ENCODE measurements around the gene PCDHGB3. TPM values are rescaled to one million over a fixed set of nuclear protein-coding genes. Genes with fewer than 3 reads are reported as not detected.

Gene PCDHGB3
- total RNA-seq, 1 experiment from 2014 or later, result 4.2 TPM

DNA sequence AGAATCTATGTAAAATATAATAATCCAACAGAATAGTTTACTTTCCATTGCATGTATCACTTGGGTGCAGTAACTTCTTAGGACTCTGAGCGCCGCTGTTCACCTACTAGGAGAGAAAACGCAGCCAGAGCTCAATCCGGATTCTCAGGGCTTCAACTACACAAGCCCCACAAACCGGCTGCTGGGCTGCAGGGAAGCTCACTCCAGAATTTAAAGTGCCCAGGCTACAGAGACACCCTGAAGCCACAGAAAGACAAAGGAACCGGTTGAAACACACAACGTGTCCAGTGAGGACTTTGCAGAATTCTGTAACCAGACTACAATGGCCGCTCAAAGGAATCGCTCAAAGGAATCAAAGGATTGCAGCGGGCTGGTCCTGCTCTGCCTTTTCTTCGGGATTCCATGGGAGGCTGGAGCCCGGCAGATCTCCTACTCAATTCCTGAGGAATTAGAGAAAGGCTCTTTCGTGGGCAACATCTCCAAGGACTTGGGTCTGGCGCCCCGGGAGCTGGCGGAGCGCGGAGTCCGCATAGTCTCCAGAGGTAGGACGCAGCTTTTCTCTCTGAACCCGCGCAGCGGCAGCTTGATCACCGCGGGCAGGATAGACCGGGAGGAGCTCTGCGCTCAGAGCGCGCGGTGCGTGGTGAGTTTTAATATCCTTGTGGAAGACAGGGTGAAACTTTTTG, 43.0 kb downstream of the PCDHGB3 start, which contains the start of gene PCDHGA10:
PCDHGA10 (plus strand) TSS at position 134 of the 686 bp plus-strand sequence; CDS start at position 323, 189 bp downstream.
- CTCF ChIA-PET, result interaction anchor here (0.6 to 4.3 kb wide), 76 partner anchors 8 to 557 kb away, joined by 3 to 87 read pairs (median 7); partner anchors contain the start of genes DELE1, DIAPH1, HDAC3 and PCDHA10
- H3K4me3 Mint-ChIP-seq, result peak within 1 kb of the TSS; percentile 94
- DNase-seq (ENCODE audit: low spot score), result peak; percentile 78
- H3K27ac Mint-ChIP-seq, result peak within 1 kb of the TSS; percentile 51
- peaks cover 26% of the 10 kb centered on the region for H3K36me3 Mint-ChIP-seq
- ATAC-seq, result peak; percentile 43
- POLR2A ChIA-PET, result interaction anchor here (1.0 to 2.0 kb wide), 7 partner anchors 72 to 189 kb away, joined by 3 to 11 read pairs (median 4); partner anchors contain the start of genes PCDHB14 and PCDHGC4
- TF ChIP-seq ETV6 (CRISPR knock-in tag; IDR thresholded peaks at IDR 0.05) (no peak), ZNF232 (CRISPR knock-in tag; IDR thresholded peaks at IDR 0.05) (no peak), RORB (CRISPR knock-in tag; IDR thresholded peaks at IDR 0.05) (no peak), ZNF121 (CRISPR knock-in tag; IDR thresholded peaks at IDR 0.05) (no peak), ZNF317 (CRISPR knock-in tag; IDR thresholded peaks at IDR 0.05; ENCODE audit: borderline replicate concordance, low read depth) (no peak), ZNF396 (CRISPR knock-in tag; IDR thresholded peaks at IDR 0.05; ENCODE audit: borderline replicate concordance) (no peak), RELA (CRISPR knock-in tag; IDR thresholded peaks at IDR 0.05; ENCODE audit: borderline replicate concordance) (no peak), SOX15 (CRISPR knock-in tag; IDR thresholded peaks at IDR 0.05) (no peak), CREM (CRISPR knock-in tag; IDR thresholded peaks at IDR 0.05) (0 out of 2 replicates have a peak, but pooled peaks have one; percentile 12), FOXP1 (CRISPR knock-in tag; IDR thresholded peaks at IDR 0.05; ENCODE audit: borderline replicate concordance) (no peak), SMAD3 (CRISPR knock-in tag; IDR thresholded peaks at IDR 0.05; ENCODE audit: borderline replicate concordance) (no peak), TP53 (CRISPR knock-in tag; IDR thresholded peaks at IDR 0.05) (no peak)
- TF ChIP-seq, protein P1, sequence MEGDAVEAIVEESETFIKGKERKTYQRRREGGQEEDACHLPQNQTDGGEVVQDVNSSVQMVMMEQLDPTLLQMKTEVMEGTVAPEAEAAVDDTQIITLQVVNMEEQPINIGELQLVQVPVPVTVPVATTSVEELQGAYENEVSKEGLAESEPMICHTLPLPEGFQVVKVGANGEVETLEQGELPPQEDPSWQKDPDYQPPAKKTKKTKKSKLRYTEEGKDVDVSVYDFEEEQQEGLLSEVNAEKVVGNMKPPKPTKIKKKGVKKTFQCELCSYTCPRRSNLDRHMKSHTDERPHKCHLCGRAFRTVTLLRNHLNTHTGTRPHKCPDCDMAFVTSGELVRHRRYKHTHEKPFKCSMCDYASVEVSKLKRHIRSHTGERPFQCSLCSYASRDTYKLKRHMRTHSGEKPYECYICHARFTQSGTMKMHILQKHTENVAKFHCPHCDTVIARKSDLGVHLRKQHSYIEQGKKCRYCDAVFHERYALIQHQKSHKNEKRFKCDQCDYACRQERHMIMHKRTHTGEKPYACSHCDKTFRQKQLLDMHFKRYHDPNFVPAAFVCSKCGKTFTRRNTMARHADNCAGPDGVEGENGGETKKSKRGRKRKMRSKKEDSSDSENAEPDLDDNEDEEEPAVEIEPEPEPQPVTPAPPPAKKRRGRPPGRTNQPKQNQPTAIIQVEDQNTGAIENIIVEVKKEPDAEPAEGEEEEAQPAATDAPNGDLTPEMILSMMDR (IDR thresholded peaks at IDR 0.05), result peak; percentile 71
- TF ChIP-seq, protein P2, sequence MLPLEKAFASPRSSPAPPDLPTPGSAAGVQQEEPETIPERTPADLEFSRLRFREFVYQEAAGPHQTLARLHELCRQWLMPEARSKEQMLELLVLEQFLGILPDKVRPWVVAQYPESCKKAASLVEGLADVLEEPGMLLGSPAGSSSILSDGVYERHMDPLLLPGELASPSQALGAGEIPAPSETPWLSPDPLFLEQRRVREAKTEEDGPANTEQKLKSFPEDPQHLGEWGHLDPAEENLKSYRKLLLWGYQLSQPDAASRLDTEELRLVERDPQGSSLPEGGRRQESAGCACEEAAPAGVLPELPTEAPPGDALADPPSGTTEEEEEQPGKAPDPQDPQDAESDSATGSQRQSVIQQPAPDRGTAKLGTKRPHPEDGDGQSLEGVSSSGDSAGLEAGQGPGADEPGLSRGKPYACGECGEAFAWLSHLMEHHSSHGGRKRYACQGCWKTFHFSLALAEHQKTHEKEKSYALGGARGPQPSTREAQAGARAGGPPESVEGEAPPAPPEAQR (CRISPR knock-in tag; IDR thresholded peaks at IDR 0.05), result no peak
- TF ChIP-seq, protein P3, sequence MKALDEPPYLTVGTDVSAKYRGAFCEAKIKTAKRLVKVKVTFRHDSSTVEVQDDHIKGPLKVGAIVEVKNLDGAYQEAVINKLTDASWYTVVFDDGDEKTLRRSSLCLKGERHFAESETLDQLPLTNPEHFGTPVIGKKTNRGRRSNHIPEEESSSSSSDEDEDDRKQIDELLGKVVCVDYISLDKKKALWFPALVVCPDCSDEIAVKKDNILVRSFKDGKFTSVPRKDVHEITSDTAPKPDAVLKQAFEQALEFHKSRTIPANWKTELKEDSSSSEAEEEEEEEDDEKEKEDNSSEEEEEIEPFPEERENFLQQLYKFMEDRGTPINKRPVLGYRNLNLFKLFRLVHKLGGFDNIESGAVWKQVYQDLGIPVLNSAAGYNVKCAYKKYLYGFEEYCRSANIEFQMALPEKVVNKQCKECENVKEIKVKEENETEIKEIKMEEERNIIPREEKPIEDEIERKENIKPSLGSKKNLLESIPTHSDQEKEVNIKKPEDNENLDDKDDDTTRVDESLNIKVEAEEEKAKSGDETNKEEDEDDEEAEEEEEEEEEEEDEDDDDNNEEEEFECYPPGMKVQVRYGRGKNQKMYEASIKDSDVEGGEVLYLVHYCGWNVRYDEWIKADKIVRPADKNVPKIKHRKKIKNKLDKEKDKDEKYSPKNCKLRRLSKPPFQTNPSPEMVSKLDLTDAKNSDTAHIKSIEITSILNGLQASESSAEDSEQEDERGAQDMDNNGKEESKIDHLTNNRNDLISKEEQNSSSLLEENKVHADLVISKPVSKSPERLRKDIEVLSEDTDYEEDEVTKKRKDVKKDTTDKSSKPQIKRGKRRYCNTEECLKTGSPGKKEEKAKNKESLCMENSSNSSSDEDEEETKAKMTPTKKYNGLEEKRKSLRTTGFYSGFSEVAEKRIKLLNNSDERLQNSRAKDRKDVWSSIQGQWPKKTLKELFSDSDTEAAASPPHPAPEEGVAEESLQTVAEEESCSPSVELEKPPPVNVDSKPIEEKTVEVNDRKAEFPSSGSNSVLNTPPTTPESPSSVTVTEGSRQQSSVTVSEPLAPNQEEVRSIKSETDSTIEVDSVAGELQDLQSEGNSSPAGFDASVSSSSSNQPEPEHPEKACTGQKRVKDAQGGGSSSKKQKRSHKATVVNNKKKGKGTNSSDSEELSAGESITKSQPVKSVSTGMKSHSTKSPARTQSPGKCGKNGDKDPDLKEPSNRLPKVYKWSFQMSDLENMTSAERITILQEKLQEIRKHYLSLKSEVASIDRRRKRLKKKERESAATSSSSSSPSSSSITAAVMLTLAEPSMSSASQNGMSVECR (CRISPR knock-in tag; IDR thresholded peaks at IDR 0.05; ENCODE audit: borderline replicate concordance), result no peak
- TF ChIP-seq, protein P4, sequence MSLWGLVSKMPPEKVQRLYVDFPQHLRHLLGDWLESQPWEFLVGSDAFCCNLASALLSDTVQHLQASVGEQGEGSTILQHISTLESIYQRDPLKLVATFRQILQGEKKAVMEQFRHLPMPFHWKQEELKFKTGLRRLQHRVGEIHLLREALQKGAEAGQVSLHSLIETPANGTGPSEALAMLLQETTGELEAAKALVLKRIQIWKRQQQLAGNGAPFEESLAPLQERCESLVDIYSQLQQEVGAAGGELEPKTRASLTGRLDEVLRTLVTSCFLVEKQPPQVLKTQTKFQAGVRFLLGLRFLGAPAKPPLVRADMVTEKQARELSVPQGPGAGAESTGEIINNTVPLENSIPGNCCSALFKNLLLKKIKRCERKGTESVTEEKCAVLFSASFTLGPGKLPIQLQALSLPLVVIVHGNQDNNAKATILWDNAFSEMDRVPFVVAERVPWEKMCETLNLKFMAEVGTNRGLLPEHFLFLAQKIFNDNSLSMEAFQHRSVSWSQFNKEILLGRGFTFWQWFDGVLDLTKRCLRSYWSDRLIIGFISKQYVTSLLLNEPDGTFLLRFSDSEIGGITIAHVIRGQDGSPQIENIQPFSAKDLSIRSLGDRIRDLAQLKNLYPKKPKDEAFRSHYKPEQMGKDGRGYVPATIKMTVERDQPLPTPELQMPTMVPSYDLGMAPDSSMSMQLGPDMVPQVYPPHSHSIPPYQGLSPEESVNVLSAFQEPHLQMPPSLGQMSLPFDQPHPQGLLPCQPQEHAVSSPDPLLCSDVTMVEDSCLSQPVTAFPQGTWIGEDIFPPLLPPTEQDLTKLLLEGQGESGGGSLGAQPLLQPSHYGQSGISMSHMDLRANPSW (CRISPR knock-in tag; conservative IDR thresholded peaks at IDR 0.05; ENCODE audit: low read depth), result no peak
- TF ChIP-seq, protein P5, sequence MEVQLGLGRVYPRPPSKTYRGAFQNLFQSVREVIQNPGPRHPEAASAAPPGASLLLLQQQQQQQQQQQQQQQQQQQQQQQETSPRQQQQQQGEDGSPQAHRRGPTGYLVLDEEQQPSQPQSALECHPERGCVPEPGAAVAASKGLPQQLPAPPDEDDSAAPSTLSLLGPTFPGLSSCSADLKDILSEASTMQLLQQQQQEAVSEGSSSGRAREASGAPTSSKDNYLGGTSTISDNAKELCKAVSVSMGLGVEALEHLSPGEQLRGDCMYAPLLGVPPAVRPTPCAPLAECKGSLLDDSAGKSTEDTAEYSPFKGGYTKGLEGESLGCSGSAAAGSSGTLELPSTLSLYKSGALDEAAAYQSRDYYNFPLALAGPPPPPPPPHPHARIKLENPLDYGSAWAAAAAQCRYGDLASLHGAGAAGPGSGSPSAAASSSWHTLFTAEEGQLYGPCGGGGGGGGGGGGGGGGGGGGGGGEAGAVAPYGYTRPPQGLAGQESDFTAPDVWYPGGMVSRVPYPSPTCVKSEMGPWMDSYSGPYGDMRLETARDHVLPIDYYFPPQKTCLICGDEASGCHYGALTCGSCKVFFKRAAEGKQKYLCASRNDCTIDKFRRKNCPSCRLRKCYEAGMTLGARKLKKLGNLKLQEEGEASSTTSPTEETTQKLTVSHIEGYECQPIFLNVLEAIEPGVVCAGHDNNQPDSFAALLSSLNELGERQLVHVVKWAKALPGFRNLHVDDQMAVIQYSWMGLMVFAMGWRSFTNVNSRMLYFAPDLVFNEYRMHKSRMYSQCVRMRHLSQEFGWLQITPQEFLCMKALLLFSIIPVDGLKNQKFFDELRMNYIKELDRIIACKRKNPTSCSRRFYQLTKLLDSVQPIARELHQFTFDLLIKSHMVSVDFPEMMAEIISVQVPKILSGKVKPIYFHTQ (CRISPR knock-in tag; IDR thresholded peaks at IDR 0.05), result no peak
- TF ChIP-seq, protein P6, sequence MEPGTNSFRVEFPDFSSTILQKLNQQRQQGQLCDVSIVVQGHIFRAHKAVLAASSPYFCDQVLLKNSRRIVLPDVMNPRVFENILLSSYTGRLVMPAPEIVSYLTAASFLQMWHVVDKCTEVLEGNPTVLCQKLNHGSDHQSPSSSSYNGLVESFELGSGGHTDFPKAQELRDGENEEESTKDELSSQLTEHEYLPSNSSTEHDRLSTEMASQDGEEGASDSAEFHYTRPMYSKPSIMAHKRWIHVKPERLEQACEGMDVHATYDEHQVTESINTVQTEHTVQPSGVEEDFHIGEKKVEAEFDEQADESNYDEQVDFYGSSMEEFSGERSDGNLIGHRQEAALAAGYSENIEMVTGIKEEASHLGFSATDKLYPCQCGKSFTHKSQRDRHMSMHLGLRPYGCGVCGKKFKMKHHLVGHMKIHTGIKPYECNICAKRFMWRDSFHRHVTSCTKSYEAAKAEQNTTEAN (CRISPR knock-in tag; IDR thresholded peaks at IDR 0.05), result no peak
- peaks cover 14% of the 10 kb centered on the region; the same call in 1 of the 2 replicates for H3K9me3 Mint-ChIP-seq
- H3K4me1 Mint-ChIP-seq, result peaks cover 27% of the 10 kb centered on the region
- peaks cover 28% of the 10 kb centered on the region for H3K27me3 Mint-ChIP-seq (ENCODE audit: low read depth)

Measured in WTC11 (cell line).